Left ventricle myocardium inferior (tissue), 1 donor: Measurements from ENCODE around the gene DYNC1LI2. TPM values are rescaled to one million over a fixed set of nuclear protein-coding genes. Genes with fewer than 3 reads are reported as not detected.

Experiments used
- DNase-seq: peaks from one replicate; pipeline ENCODE4 v3.0.0-alpha.2; 2020
- H3K27ac ChIP-seq: fragments of 200-600 bp; replicated peaks from 2 replicates; pipeline ENCODE4 v1.8.0; 2021
- H3K27me3 ChIP-seq: fragments of 200-600 bp; 2 replicates; pipeline ENCODE4 v1.8.0; 2021; ENCODE audit warnings: low read depth
- H3K36me3 ChIP-seq: fragments of 200-600 bp; 2 replicates; pipeline ENCODE4 v1.8.0; 2021
- H3K4me1 ChIP-seq: fragments of 200-600 bp; 2 replicates; pipeline ENCODE4 v1.8.0; 2021
- H3K4me3 ChIP-seq: fragments of 200-600 bp; 2 replicates; pipeline ENCODE4 v1.8.0; 2021; ENCODE audit warnings: mild to moderate bottlenecking, moderate library complexity
- H3K9me3 ChIP-seq: fragments of 200-600 bp; replicated peaks from 2 replicates; pipeline ENCODE4 v1.8.0; 2021
- intact Hi-C: fragments of 100-400 bp; cut with micrococcal nuclease; formaldehyde crosslinking; loops from one replicate; pipeline ENCODE4 v1.11.0; 2022
- total RNA-seq: library from RNA; stranded (reverse); fragmentation: NEBNext Ultra II Directional; extraction: Animal tissue kit (Norgen Biotek cat#: 25700); gene quantifications from one replicate; pipeline ENCODE4 v1.2.1, GENCODE V29; 2021
- TF ChIP-seq, protein P1 (sequence below): fragments of 200-600 bp; IDR thresholded peaks from 2 replicates; pipeline ENCODE4 v1.8.0; 2021; ENCODE audit warnings: antibody characterized with exemption, mild to moderate bottlenecking, borderline replicate concordance
- donor health status: DM: no; HTN: yes; CAD: no; lungs with severe emphysema.

DYNC1LI2 gene
- total RNA-seq, 1 donor from 2014 or later, result 82.9 TPM

DNA sequence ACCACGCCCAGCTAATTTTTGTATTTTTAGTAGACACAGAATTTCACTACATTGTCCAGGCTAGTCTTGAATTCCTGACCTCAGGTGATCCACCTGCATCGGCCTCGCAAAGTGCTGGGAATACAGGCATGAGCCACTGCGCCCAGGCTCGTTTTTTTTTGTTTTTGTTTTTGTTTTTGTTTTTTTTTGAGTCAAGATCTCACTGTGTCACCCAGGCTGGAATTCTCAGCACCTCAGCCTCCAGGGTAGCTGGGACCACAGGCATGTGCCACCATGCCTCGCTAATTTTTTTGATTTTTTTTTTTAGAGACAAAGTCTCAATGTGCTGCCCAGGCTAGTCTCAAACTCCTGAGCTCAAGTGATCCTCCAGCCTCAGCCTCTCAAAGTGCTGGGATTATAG is 37.3 kb downstream of the DYNC1LI2 start:
- DNase-seq, result no peak
- peaks cover 6% of the 10 kb centered on the region for H3K9me3 ChIP-seq
- intact Hi-C loops, result no loop called here
- no peak overlapping the region for H3K4me3 ChIP-seq
- H3K27me3 ChIP-seq, result no peaks in the 10 kb centered on the region
- H3K4me1 ChIP-seq, result peaks cover 13% of the 10 kb centered on the region
- no peak overlapping the region for H3K27ac ChIP-seq
- TF ChIP-seq, protein P1, sequence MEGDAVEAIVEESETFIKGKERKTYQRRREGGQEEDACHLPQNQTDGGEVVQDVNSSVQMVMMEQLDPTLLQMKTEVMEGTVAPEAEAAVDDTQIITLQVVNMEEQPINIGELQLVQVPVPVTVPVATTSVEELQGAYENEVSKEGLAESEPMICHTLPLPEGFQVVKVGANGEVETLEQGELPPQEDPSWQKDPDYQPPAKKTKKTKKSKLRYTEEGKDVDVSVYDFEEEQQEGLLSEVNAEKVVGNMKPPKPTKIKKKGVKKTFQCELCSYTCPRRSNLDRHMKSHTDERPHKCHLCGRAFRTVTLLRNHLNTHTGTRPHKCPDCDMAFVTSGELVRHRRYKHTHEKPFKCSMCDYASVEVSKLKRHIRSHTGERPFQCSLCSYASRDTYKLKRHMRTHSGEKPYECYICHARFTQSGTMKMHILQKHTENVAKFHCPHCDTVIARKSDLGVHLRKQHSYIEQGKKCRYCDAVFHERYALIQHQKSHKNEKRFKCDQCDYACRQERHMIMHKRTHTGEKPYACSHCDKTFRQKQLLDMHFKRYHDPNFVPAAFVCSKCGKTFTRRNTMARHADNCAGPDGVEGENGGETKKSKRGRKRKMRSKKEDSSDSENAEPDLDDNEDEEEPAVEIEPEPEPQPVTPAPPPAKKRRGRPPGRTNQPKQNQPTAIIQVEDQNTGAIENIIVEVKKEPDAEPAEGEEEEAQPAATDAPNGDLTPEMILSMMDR, result no peak
- peaks cover 11% of the 10 kb centered on the region for H3K36me3 ChIP-seq

DNA sequence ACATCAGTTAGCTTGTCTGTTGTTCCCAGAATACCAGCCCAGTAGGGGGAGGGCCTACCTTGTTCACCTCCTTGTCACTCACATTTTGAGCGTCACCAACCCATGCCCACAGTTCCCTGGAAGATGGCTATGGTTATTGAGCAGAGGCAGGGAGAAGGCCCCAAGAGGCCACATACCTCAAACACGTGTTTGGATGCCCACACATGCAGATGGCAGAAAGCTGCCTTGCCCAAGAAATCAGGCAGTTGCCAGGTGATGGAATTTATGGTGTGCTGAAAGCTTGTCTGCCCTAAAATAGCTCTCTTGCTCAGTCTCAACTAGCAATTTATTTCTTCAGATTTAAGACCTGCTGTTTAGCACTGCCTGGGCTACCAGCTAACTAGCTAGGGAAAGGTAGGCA is 38.3 kb downstream of the DYNC1LI2 start:
- H3K27ac ChIP-seq, result no peak overlapping the region
- TF ChIP-seq, protein P1, result no peak
- H3K4me1 ChIP-seq, result peaks cover 13% of the 10 kb centered on the region
- intact Hi-C loops, result no loop called here
- no peak for DNase-seq
- peaks cover 6% of the 10 kb centered on the region for H3K9me3 ChIP-seq
- peaks cover under 1% of the 10 kb centered on the region for H3K36me3 ChIP-seq
- no peaks in the 10 kb centered on the region for H3K27me3 ChIP-seq
- no peak overlapping the region for H3K4me3 ChIP-seq

DNA sequence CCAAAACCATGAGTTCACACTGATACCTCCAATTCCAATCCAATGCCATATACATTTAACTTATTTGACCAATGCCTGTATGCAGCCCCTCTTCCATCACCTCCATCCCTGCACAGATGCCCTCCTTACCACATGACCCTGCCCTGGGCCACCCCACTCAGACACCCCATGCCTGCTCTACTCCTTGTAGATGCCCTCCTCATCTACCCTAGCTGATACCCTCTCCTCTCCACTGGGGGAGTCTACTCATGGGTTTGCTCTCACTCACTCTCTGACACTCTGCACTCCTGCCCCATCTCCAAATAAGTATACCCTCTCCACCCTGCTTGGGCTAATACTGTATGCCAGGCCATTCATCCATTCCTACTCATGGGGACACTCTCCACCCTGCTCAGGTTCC is 38.9 kb downstream of the DYNC1LI2 start:
- peaks cover 13% of the 10 kb centered on the region for H3K4me1 ChIP-seq
- TF ChIP-seq, protein P1, result no peak
- H3K9me3 ChIP-seq, result peaks cover 6% of the 10 kb centered on the region
- intact Hi-C loops, result no loop called here
- H3K4me3 ChIP-seq, result no peak overlapping the region
- no peak overlapping the region for H3K27ac ChIP-seq
- H3K27me3 ChIP-seq, result no peaks in the 10 kb centered on the region
- no peaks in the 10 kb centered on the region for H3K36me3 ChIP-seq
- no peak for DNase-seq

DNA sequence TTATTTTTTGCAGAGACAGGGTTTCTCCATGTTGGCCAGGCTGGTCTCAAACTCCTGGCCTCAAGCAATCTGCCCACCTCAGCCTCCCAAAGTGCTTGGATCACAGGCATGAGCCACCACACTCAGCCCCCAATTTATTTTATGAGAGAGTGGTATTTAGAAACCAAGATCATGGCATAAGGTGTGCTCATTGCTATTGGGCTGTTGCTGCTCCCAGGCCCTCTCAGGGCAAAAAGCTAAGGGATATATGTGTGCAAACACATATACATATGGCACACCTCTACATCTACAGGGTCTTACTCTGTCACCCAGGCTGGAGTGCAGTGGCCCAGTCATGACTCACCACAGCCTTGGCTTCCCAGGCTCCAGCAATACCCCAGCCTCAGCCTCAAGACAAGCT is 39.8 kb downstream of the DYNC1LI2 start:
- H3K27ac ChIP-seq, result no peak overlapping the region
- H3K4me1 ChIP-seq, result peaks cover 13% of the 10 kb centered on the region
- intact Hi-C loops, result no loop called here
- H3K9me3 ChIP-seq, result peaks cover 6% of the 10 kb centered on the region
- no peak overlapping the region for H3K4me3 ChIP-seq
- no peaks in the 10 kb centered on the region for H3K27me3 ChIP-seq
- no peak for DNase-seq
- TF ChIP-seq, protein P1, result no peak
- no peaks in the 10 kb centered on the region for H3K36me3 ChIP-seq

DNA sequence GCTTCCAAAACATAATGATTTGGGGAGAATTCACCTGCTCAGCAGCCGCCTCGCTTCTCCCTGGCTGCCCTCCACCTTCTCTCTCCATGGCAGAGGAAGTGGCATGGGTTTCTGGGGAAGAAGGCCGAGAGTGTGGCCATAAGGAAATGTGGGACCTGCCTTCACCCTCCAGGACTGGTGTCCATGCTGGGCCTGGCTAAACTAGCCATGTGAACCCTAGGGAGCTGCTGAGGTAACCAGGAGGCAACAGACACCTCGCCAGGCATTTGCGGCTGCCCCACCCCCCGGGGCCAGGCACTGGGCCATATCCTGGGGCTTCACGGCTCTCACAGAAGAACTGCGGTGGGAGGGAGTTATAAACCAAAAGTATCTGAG is 44.9 kb downstream of the DYNC1LI2 start:
- Histone ChIP-seq H3K4me3 (peak overlapping the region; percentile 31), H3K4me1 (peaks cover 28% of the 10 kb centered on the region), H3K9me3 (peaks cover 3% of the 10 kb centered on the region), H3K36me3 (no peaks in the 10 kb centered on the region), H3K27me3 (no peaks in the 10 kb centered on the region), H3K27ac (peak overlapping the region; percentile 77)
- DNase-seq, result no peak
- intact Hi-C loops, result no loop called here
- TF ChIP-seq, protein P1, result no peak
